GM12878 (cell line): ENCODE data around the gene B4GALNT4. TPM values are rescaled to one million over a fixed set of nuclear protein-coding genes. Genes with fewer than 3 reads are reported as not detected.

Source experiments
- BMI1 ChIP-seq: fragments of 450-650 bp; IDR thresholded peaks from 2 replicates; pipeline ENCODE4 v1.6.1; 2016; ENCODE audit warnings: mild to moderate bottlenecking, moderate library complexity, borderline replicate concordance
- GABPA ChIP-seq: IDR thresholded peaks from 2 replicates; pipeline ENCODE4 v1.6.1; 2014; ENCODE audit warnings: antibody characterized with exemption, low read depth, mild to moderate bottlenecking, inconsistent platforms
- RUNX3 ChIP-seq: IDR thresholded peaks from 2 replicates; pipeline ENCODE4 v1.6.1; 2012; ENCODE audit warnings: low read length, inconsistent platforms
- SMC3 ChIP-seq: IDR thresholded peaks from 2 replicates; pipeline ENCODE4 v1.6.1; 2011; ENCODE audit warnings: low read length, improper control_type of control experiment, borderline replicate concordance
- USF1 ChIP-seq: IDR thresholded peaks from 2 replicates; pipeline ENCODE4 v1.6.1; 2011; ENCODE audit warnings: borderline replicate concordance, low read depth, mild to moderate bottlenecking, moderate library complexity, mixed read lengths, low read length; ENCODE audit not compliant: insufficient read depth; ENCODE audit errors: extremely low read length
- polyA plus RNA-seq, 11 experiments: library from polyadenylated mRNA; depleted of rRNA in 4 of 11; unstranded in 6 of 11; stranded (reverse) in 5 of 11; fragments of >200 nt; fragmentation: Nextera tagmentation in 4 of 11; fragmentation: Illumina TruSeq in 1 of 11; extraction: Ambion mirVana in 4 of 11; extraction: Trizol in 1 of 11; gene quantifications; 1 replicate in 1 of 11; 2 replicates in 10 of 11; pipeline versions ENCODE4 v1.2.1 to v1.2.3, GENCODE V29; 2011 to 2016; ENCODE audit warnings: inconsistent platforms in 2 of 11, missing spikeins in 2 of 11, low read depth in 1 of 11
- total RNA-seq, 4 experiments: library from RNA; depleted of rRNA in 3 of 4; stranded (reverse); fragments of >200 nt in 3 of 4; fragmentation: Illumina TruSeq in 1 of 4; extraction: Trizol in 1 of 4; gene quantifications; 2 replicates each; pipeline versions ENCODE4 v1.2.1 to v1.2.3, GENCODE V29; 2013 to 2021
- TF ChIP-seq, protein P1 (sequence below): fragments of 450-650 bp; IDR thresholded peaks from 2 replicates; pipeline ENCODE4 v1.6.1; 2017; ENCODE audit warnings: mild to moderate bottlenecking, moderate library complexity
- TF ChIP-seq, protein P2 (sequence below): fragments of 450-650 bp; IDR thresholded peaks from 2 replicates; pipeline ENCODE4 v1.6.1; 2017; ENCODE audit warnings: antibody characterized with exemption, mild to moderate bottlenecking, moderate library complexity

B4GALNT4 gene
- total and polyA plus RNA-seq, 10 of the 15 experiments (the other 5 are each of a cell fraction or from before 2014, with no cell fraction given): 0.04 to 0.82 (median 0.40) TPM; not detected in 6

DNA sequence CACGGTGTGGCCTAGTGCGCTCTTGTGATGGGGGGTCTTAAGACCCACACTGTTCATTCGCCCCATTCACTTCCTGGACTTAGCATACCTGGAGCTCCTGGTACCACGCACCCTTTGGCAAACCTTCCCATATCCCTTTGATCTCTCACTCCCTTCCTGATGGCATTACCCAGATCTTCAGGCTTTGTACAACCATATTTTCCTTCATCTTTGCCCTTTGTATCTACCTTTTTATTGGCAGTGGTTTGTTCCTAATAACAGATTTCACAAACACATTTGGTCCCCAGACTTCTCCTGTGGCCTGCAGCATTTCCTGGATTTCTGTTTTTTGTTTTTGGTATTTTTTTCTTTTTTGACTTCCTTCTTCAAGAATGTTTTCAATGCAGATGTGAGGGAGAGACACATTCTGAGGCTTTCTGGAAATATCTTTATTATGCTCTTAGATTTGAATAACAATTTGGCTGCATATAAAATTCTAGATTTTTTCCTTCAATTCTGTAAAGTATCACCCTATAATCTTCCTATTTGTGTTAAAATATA is 32.6 kb upstream of the B4GALNT4 start (continued):
- TF ChIP-seq, protein P1, sequence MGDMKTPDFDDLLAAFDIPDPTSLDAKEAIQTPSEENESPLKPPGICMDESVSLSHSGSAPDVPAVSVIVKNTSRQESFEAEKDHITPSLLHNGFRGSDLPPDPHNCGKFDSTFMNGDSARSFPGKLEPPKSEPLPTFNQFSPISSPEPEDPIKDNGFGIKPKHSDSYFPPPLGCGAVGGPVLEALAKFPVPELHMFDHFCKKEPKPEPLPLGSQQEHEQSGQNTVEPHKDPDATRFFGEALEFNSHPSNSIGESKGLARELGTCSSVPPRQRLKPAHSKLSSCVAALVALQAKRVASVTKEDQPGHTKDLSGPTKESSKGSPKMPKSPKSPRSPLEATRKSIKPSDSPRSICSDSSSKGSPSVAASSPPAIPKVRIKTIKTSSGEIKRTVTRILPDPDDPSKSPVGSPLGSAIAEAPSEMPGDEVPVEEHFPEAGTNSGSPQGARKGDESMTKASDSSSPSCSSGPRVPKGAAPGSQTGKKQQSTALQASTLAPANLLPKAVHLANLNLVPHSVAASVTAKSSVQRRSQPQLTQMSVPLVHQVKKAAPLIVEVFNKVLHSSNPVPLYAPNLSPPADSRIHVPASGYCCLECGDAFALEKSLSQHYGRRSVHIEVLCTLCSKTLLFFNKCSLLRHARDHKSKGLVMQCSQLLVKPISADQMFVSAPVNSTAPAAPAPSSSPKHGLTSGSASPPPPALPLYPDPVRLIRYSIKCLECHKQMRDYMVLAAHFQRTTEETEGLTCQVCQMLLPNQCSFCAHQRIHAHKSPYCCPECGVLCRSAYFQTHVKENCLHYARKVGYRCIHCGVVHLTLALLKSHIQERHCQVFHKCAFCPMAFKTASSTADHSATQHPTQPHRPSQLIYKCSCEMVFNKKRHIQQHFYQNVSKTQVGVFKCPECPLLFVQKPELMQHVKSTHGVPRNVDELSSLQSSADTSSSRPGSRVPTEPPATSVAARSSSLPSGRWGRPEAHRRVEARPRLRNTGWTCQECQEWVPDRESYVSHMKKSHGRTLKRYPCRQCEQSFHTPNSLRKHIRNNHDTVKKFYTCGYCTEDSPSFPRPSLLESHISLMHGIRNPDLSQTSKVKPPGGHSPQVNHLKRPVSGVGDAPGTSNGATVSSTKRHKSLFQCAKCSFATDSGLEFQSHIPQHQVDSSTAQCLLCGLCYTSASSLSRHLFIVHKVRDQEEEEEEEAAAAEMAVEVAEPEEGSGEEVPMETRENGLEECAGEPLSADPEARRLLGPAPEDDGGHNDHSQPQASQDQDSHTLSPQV: no peak
- no peak for TF ChIP-seq SMC3
- no peak for TF ChIP-seq BMI1
- TF ChIP-seq, protein P2, sequence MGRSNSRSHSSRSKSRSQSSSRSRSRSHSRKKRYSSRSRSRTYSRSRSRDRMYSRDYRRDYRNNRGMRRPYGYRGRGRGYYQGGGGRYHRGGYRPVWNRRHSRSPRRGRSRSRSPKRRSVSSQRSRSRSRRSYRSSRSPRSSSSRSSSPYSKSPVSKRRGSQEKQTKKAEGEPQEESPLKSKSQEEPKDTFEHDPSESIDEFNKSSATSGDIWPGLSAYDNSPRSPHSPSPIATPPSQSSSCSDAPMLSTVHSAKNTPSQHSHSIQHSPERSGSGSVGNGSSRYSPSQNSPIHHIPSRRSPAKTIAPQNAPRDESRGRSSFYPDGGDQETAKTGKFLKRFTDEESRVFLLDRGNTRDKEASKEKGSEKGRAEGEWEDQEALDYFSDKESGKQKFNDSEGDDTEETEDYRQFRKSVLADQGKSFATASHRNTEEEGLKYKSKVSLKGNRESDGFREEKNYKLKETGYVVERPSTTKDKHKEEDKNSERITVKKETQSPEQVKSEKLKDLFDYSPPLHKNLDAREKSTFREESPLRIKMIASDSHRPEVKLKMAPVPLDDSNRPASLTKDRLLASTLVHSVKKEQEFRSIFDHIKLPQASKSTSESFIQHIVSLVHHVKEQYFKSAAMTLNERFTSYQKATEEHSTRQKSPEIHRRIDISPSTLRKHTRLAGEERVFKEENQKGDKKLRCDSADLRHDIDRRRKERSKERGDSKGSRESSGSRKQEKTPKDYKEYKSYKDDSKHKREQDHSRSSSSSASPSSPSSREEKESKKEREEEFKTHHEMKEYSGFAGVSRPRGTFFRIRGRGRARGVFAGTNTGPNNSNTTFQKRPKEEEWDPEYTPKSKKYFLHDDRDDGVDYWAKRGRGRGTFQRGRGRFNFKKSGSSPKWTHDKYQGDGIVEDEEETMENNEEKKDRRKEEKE: no peak
- TF ChIP-seq GABPA: no peak
- no peak for TF ChIP-seq USF1
- no peak for TF ChIP-seq RUNX3
